ENCODE data around the gene P2RX6. TPM values are rescaled to one million over a fixed set of nuclear protein-coding genes. Genes with fewer than 3 reads are reported as not detected.

The P2RX6 gene
- polyA plus RNA-seq, 1 of the 3 experiments (the other 2 are of a cell fraction): 7.1 TPM

- TF ChIP-seq REST (IDR thresholded peaks at IDR 0.05; ENCODE audit: low read depth, low read length) (no peak), RFX5 (IDR thresholded peaks at IDR 0.05; ENCODE audit: low read length) (no peak), YY1 (IDR thresholded peaks at IDR 0.05; ENCODE audit: low read depth) (no peak), CHD2 (IDR thresholded peaks at IDR 0.05; ENCODE audit: low read length, partially characterized antibody) (no peak)
Measured at GRCh38 chr22:21067901-21068680, 53.1 kb downstream of the P2RX6 start (continued).

- CTCF ChIA-PET: no interaction called here
- no peak for TF ChIP-seq EZH2phosphoT487 (IDR thresholded peaks at IDR 0.05; ENCODE audit: borderline replicate concordance, low read depth)
- TF ChIP-seq GABPA (IDR thresholded peaks at IDR 0.05; ENCODE audit: low read depth): no peak
- TF ChIP-seq ELF1 (IDR thresholded peaks at IDR 0.05): no peak
- no peak for TF ChIP-seq FOXM1 (IDR thresholded peaks at IDR 0.05; ENCODE audit: low read depth)
- no peak for TF ChIP-seq USF1 (IDR thresholded peaks at IDR 0.05; ENCODE audit: borderline replicate concordance, low read depth)
- no peak for TF ChIP-seq CHD2 (IDR thresholded peaks at IDR 0.05; ENCODE audit: low read length, partially characterized antibody)
- TF ChIP-seq RCOR1 (IDR thresholded peaks at IDR 0.05; ENCODE audit: low read length): no peak
- TF ChIP-seq RAD21 (IDR thresholded peaks at IDR 0.05; ENCODE audit: low read length): no peak
- TF ChIP-seq FOSL2 (IDR thresholded peaks at IDR 0.05; ENCODE audit: borderline replicate concordance, low read depth): no peak
- no peaks in the 10 kb centered on the region for H3K9me2 ChIP-seq
- H3K4me3 ChIP-seq (ENCODE audit: low read depth in 2 of 2, low read length in 1 of 2): no peak overlapping the region
- no peak overlapping the region for H3K27ac ChIP-seq (ENCODE audit: low read depth in 2 of 2, low read length in 1 of 2)
- no peaks in the 10 kb centered on the region for H3K36me3 ChIP-seq (replicated peaks in 1 of 2; ENCODE audit: control insufficient read depth in 1 of 2, insufficient read depth in 2 of 2, low read length in 1 of 2)
- no peak overlapping the region for H3K9ac ChIP-seq
- 82% methylated on average over 4 of the region's 4 CpGs for WGBS (ENCODE audit: low lambda C conversion rate)
- no peak overlapping the region for H2AFZ ChIP-seq (ENCODE audit: low read depth)
- H3F3A ChIP-seq (replicated peaks; ENCODE audit: insufficient read depth): no peaks in the 10 kb centered on the region
- H3K79me2 ChIP-seq (ENCODE audit: insufficient read depth): no peaks in the 10 kb centered on the region
- POLR2A ChIA-PET: no interaction called here
- no peaks in the 10 kb centered on the region for H3K27me3 ChIP-seq (ENCODE audit: insufficient read depth)
- no peak for DNase-seq
- no peaks in the 10 kb centered on the region for H3K9me3 ChIP-seq
- H3K4me1 ChIP-seq (ENCODE audit: control insufficient read depth in 1 of 2, insufficient read depth in 2 of 2, low read depth in 1 of 2, low read length in 1 of 2): no peaks in the 10 kb centered on the region
- no peak overlapping the region for H3K4me2 ChIP-seq
- no peaks in the 10 kb centered on the region for H4K20me1 ChIP-seq (ENCODE audit: insufficient read depth)
Measured at GRCh38 chr22:21068681-21069276, 53.8 kb downstream of the P2RX6 start.

All from SK-N-SH (cell line).